ENCODE measurements around the gene WHRN.

WHRN gene

GRCh38 chr9:114492991-114493390 lies 12.3 kb downstream of the WHRN start:
- no peaks in the 10 kb centered on the region for H3K36me3 ChIP-seq (ENCODE audit: control insufficient read depth, insufficient read depth, low read length)
- no peak overlapping the region for H4K5ac ChIP-seq (ENCODE audit: low read length)
- H3K56ac ChIP-seq (ENCODE audit: low read length), result no peak overlapping the region
- no peak overlapping the region for H3K18ac ChIP-seq (ENCODE audit: low read length)
- H2BK5ac ChIP-seq (ENCODE audit: low read length), result no peak overlapping the region
- WGBS (ENCODE audit: extremely low coverage, insufficient coverage, low lambda C conversion rate), result no CpG with 5 or more reads among the region's 7 CpGs
- no peak overlapping the region for H2BK15ac ChIP-seq (replicated peaks; ENCODE audit: low read depth)
- H3K23ac ChIP-seq (ENCODE audit: low read length), result no peak overlapping the region
- H3K27ac ChIP-seq (ENCODE audit: low read depth, low read length), result no peak overlapping the region
- no peaks in the 10 kb centered on the region for H3K4me1 ChIP-seq (ENCODE audit: control insufficient read depth, low read depth, low read length)
- no peak overlapping the region for H3K9ac ChIP-seq (ENCODE audit: low read length)
- H3K4me2 ChIP-seq (ENCODE audit: low read length), result no peak overlapping the region
- H4K8ac ChIP-seq (ENCODE audit: low read depth, low read length), result no peak overlapping the region
- no peak for DNase-seq
- H3K27me3 ChIP-seq (ENCODE audit: insufficient read depth, low read length, poor library complexity), result no peaks in the 10 kb centered on the region
- no peaks in the 10 kb centered on the region for H3K79me1 ChIP-seq (ENCODE audit: low read length)
- H3K4me3 ChIP-seq (ENCODE audit: low read length), result no peak overlapping the region
- H2BK120ac ChIP-seq (ENCODE audit: low read depth, low read length), result no peak overlapping the region
- no peak overlapping the region for H3K4ac ChIP-seq (ENCODE audit: low read depth, low read length)
- no peak overlapping the region for H2AK5ac ChIP-seq (ENCODE audit: low read length)
- H3K79me2 ChIP-seq (ENCODE audit: control insufficient read depth, insufficient read depth, low read length), result no peaks in the 10 kb centered on the region

GRCh38 chr9:114491430-114492003 lies 13.8 kb downstream of the WHRN start:
- no peak overlapping the region for H3K27ac ChIP-seq (ENCODE audit: low read depth, low read length)
- H3K4ac ChIP-seq (ENCODE audit: low read depth, low read length), result no peak overlapping the region
- no peak overlapping the region for H4K8ac ChIP-seq (ENCODE audit: low read depth, low read length)
- H2BK5ac ChIP-seq (ENCODE audit: low read length), result no peak overlapping the region
- no peak overlapping the region for H2AK5ac ChIP-seq (ENCODE audit: low read length)
- no peak overlapping the region for H2BK120ac ChIP-seq (ENCODE audit: low read depth, low read length)
- no peak overlapping the region for H3K18ac ChIP-seq (ENCODE audit: low read length)
- no peak overlapping the region for H4K5ac ChIP-seq (ENCODE audit: low read length)
- DNase-seq, result no peak
- no peaks in the 10 kb centered on the region for H3K4me1 ChIP-seq (ENCODE audit: control insufficient read depth, low read depth, low read length)
- no peaks in the 10 kb centered on the region for H3K36me3 ChIP-seq (ENCODE audit: control insufficient read depth, insufficient read depth, low read length)
- no peak overlapping the region for H3K4me2 ChIP-seq (ENCODE audit: low read length)
- no CpG with 5 or more reads among the region's 17 CpGs for WGBS (ENCODE audit: extremely low coverage, insufficient coverage, low lambda C conversion rate)
- H3K79me1 ChIP-seq (ENCODE audit: low read length), result no peaks in the 10 kb centered on the region
- H3K79me2 ChIP-seq (ENCODE audit: control insufficient read depth, insufficient read depth, low read length), result no peaks in the 10 kb centered on the region
- H3K4me3 ChIP-seq (ENCODE audit: low read length), result no peak overlapping the region
- H2BK15ac ChIP-seq (replicated peaks; ENCODE audit: low read depth), result no peak overlapping the region
- H3K9ac ChIP-seq (ENCODE audit: low read length), result no peak overlapping the region
- H3K27me3 ChIP-seq (ENCODE audit: insufficient read depth, low read length, poor library complexity), result no peaks in the 10 kb centered on the region
- H3K23ac ChIP-seq (ENCODE audit: low read length), result no peak overlapping the region
- H3K56ac ChIP-seq (ENCODE audit: low read length), result no peak overlapping the region

- no peaks in the 10 kb centered on the region for H3K36me3 ChIP-seq (ENCODE audit: control insufficient read depth, insufficient read depth, low read length)
- no peaks in the 10 kb centered on the region for H3K79me1 ChIP-seq (ENCODE audit: low read length)
- H3K18ac ChIP-seq (ENCODE audit: low read length), result no peak overlapping the region
- H3K27ac ChIP-seq (ENCODE audit: low read depth, low read length), result no peak overlapping the region
- no peak overlapping the region for H4K5ac ChIP-seq (ENCODE audit: low read length)
- no CpG with 5 or more reads among the region's 12 CpGs for WGBS (ENCODE audit: extremely low coverage, insufficient coverage, low lambda C conversion rate)
- no peak overlapping the region for H3K4ac ChIP-seq (ENCODE audit: low read depth, low read length)
- no peak overlapping the region for H3K56ac ChIP-seq (ENCODE audit: low read length)
- no peak overlapping the region for H2AK5ac ChIP-seq (ENCODE audit: low read length)
- no peaks in the 10 kb centered on the region for H3K27me3 ChIP-seq (ENCODE audit: insufficient read depth, low read length, poor library complexity)
- no peak overlapping the region for H2BK120ac ChIP-seq (ENCODE audit: low read depth, low read length)
- H3K4me3 ChIP-seq (ENCODE audit: low read length), result no peak overlapping the region
- no peak overlapping the region for H2BK5ac ChIP-seq (ENCODE audit: low read length)
- H3K23ac ChIP-seq (ENCODE audit: low read length), result no peak overlapping the region
- no peak overlapping the region for H2BK15ac ChIP-seq (replicated peaks; ENCODE audit: low read depth)
- H4K8ac ChIP-seq (ENCODE audit: low read depth, low read length), result no peak overlapping the region
- no peak for DNase-seq
- no peaks in the 10 kb centered on the region for H3K4me1 ChIP-seq (ENCODE audit: control insufficient read depth, low read depth, low read length)
- no peaks in the 10 kb centered on the region for H3K79me2 ChIP-seq (ENCODE audit: control insufficient read depth, insufficient read depth, low read length)
- no peak overlapping the region for H3K4me2 ChIP-seq (ENCODE audit: low read length)
- H3K9ac ChIP-seq (ENCODE audit: low read length), result no peak overlapping the region
Observed at GRCh38 chr9:114489928-114490327, 15.3 kb downstream of the WHRN start.

- Histone ChIP-seq H3K79me2 (ENCODE audit: control insufficient read depth, insufficient read depth, low read length) (no peaks in the 10 kb centered on the region), H4K8ac (ENCODE audit: low read depth, low read length) (no peak overlapping the region), H3K56ac (ENCODE audit: low read length) (no peak overlapping the region), H3K36me3 (ENCODE audit: control insufficient read depth, insufficient read depth, low read length) (no peaks in the 10 kb centered on the region), H3K27ac (ENCODE audit: low read depth, low read length) (no peak overlapping the region), H4K5ac (ENCODE audit: low read length) (no peak overlapping the region), H3K18ac (ENCODE audit: low read length) (no peak overlapping the region), H3K4me3 (ENCODE audit: low read length) (no peak overlapping the region), H3K79me1 (ENCODE audit: low read length) (no peaks in the 10 kb centered on the region), H2BK15ac (replicated peaks; ENCODE audit: low read depth) (no peak overlapping the region), H2AK5ac (ENCODE audit: low read length) (no peak overlapping the region), H3K9ac (ENCODE audit: low read length) (no peak overlapping the region), H2BK5ac (ENCODE audit: low read length) (no peak overlapping the region), H3K27me3 (ENCODE audit: insufficient read depth, low read length, poor library complexity) (no peaks in the 10 kb centered on the region), H2BK120ac (ENCODE audit: low read depth, low read length) (no peak overlapping the region), H3K4me2 (ENCODE audit: low read length) (no peak overlapping the region), H3K4me1 (ENCODE audit: control insufficient read depth, low read depth, low read length) (no peaks in the 10 kb centered on the region), H3K4ac (ENCODE audit: low read depth, low read length) (no peak overlapping the region), H3K23ac (ENCODE audit: low read length) (no peak overlapping the region)
- DNase-seq, result no peak
- no CpG with 5 or more reads among the region's 7 CpGs for WGBS (ENCODE audit: extremely low coverage, insufficient coverage, low lambda C conversion rate)
Observed at GRCh38 chr9:114488398-114489129, 16.7 kb downstream of the WHRN start.

GRCh38 chr9:114487607-114488300 lies 17.5 kb downstream of the WHRN start:
- Histone ChIP-seq H2BK15ac (replicated peaks; ENCODE audit: low read depth) (no peak overlapping the region), H2BK5ac (ENCODE audit: low read length) (no peak overlapping the region), H3K9ac (ENCODE audit: low read length) (no peak overlapping the region), H3K27ac (ENCODE audit: low read depth, low read length) (no peak overlapping the region), H3K27me3 (ENCODE audit: insufficient read depth, low read length, poor library complexity) (no peaks in the 10 kb centered on the region), H3K79me1 (ENCODE audit: low read length) (no peaks in the 10 kb centered on the region), H3K79me2 (ENCODE audit: control insufficient read depth, insufficient read depth, low read length) (no peaks in the 10 kb centered on the region), H4K5ac (ENCODE audit: low read length) (peak overlapping the region; percentile 33), H3K56ac (ENCODE audit: low read length) (no peak overlapping the region), H2AK5ac (ENCODE audit: low read length) (no peak overlapping the region), H2BK120ac (ENCODE audit: low read depth, low read length) (no peak overlapping the region), H3K36me3 (ENCODE audit: control insufficient read depth, insufficient read depth, low read length) (no peaks in the 10 kb centered on the region), H3K4me3 (ENCODE audit: low read length) (no peak overlapping the region), H4K8ac (ENCODE audit: low read depth, low read length) (no peak overlapping the region), H3K4me2 (ENCODE audit: low read length) (no peak overlapping the region), H3K4me1 (ENCODE audit: control insufficient read depth, low read depth, low read length) (no peaks in the 10 kb centered on the region), H3K4ac (ENCODE audit: low read depth, low read length) (no peak overlapping the region), H3K23ac (ENCODE audit: low read length) (no peak overlapping the region), H3K18ac (ENCODE audit: low read length) (no peak overlapping the region)
- peak; percentile 83 for DNase-seq
- WGBS (ENCODE audit: extremely low coverage, insufficient coverage, low lambda C conversion rate), result no CpG with 5 or more reads among the region's 6 CpGs

Measured in mesendoderm (in vitro differentiated cells).